Inferior parietal cortex (tissue), 1 donor: Measurements from ENCODE around the gene KRT20.
"Not testable (repeated sequence)": the region's sequence is repeated elsewhere in the genome, so short reads cannot be mapped to it uniquely, and the experiment has no call there.

Experiments used
- DNase-seq: peaks from one replicate; pipeline ENCODE4 v3.0.0-alpha.2; 2016; ENCODE audit errors: extremely low spot score

The KRT20 gene

GRCh38 chr17:40896916-40897455 lies 11.9 kb upstream of the KRT20 start:
- DNase-seq: no peak

GRCh38 chr17:40895106-40895730 lies 10.2 kb upstream of the KRT20 start:
- DNase-seq: no peak

GRCh38 chr17:40888196-40888720 lies 3.2 kb upstream of the KRT20 start:
- DNase-seq: no peak

- DNase-seq: no peak
Measured at GRCh38 chr17:40886090-40886489, 1.0 kb upstream of the KRT20 start.

- DNase-seq: no peak
Measured at GRCh38 chr17:40883626-40884334, 1.3 kb downstream of the KRT20 start.

- DNase-seq: no peak
Measured at GRCh38 chr17:40883031-40883430, 2.0 kb downstream of the KRT20 start.

GRCh38 chr17:40879026-40879425 lies 6.0 kb downstream of the KRT20 start:
- no peak for DNase-seq

GRCh38 chr17:40878044-40878443 lies 7.0 kb downstream of the KRT20 start:
- no peak for DNase-seq

- no peak for DNase-seq
Measured at GRCh38 chr17:40873801-40874200, 11.2 kb downstream of the KRT20 start.

- no peak for DNase-seq
Measured at GRCh38 chr17:40873255-40873654, 11.8 kb downstream of the KRT20 start.

GRCh38 chr17:40872416-40872815 lies 12.6 kb downstream of the KRT20 start:
- DNase-seq: no peak

GRCh38 chr17:40871316-40871715 lies 13.7 kb downstream of the KRT20 start:
- DNase-seq: no peak

GRCh38 chr17:40870136-40870535 lies 14.9 kb downstream of the KRT20 start:
- DNase-seq: no peak

- DNase-seq: no peak
Measured at GRCh38 chr17:40866838-40867237, 18.2 kb downstream of the KRT20 start, which contains the start of gene KRT12. TSS of gene KRT12 (minus strand) at chr17:40867223. CDS start at chr17:40867186, 37 bp downstream.

- DNase-seq: peak; percentile 20
Measured at GRCh38 chr17:40864661-40865390, 20.2 kb downstream of the KRT20 start.

GRCh38 chr17:40862985-40863733 lies 21.9 kb downstream of the KRT20 start:
- no peak for DNase-seq

GRCh38 chr17:40859536-40859935 lies 25.5 kb downstream of the KRT20 start:
- DNase-seq: no peak

- DNase-seq: not testable (repeated sequence)
Measured at GRCh38 chr17:40858667-40859066, 26.4 kb downstream of the KRT20 start.

- DNase-seq: no peak
Measured at GRCh38 chr17:40857535-40857934, 27.5 kb downstream of the KRT20 start.

- DNase-seq: peak; percentile 14
Measured at GRCh38 chr17:40854175-40854814, 30.7 kb downstream of the KRT20 start.

GRCh38 chr17:40852364-40852763 lies 32.7 kb downstream of the KRT20 start:
- DNase-seq: no peak
